ENCODE measurements around the gene LAMB1.

DNA sequence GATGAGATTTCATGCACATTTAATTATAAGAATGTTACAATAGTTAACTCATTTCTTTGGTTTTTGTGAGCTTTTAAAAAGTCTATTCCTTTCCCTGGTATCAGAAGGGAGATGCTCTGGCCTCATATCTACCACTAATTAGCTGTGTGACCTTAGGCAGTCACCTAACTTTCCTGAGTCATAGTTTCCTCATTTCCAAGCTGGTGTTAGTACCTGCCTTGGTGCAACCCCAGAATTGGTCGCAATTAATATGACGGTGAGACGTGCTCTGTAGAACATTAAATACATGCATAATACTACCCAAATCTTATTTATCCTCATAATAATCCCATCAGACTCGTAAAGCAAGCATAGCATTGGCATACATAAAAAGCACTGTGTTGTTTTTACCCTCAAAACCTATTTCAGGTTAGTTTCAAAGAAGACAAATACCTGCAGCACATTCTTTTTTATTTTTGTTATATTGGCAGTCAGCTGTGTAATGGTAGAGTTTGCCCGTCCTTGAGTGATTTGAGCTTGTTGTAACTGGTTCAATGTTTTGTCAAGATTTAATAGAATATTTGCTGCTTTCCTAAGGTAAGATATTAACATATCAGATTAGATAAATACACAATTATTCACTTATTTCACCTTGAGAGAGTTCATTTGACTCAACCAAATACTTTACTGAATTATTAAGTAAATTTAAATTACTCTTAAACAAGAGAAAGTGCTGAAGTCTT is 31.0 kb upstream of the LAMB1 start:
- no peak for TF ChIP-seq CTCF (IDR thresholded peaks at IDR 0.05)
- no peak for TF ChIP-seq POLR2A (IDR thresholded peaks at IDR 0.05)
